Kidney epithelial cell (primary cell): ENCODE results near the gene DPPA2. TPM values are rescaled to one million over a fixed set of nuclear protein-coding genes. Genes with fewer than 3 reads are reported as not detected.
"Not testable (repeated sequence)": the region's sequence is repeated elsewhere in the genome, so short reads cannot be mapped to it uniquely, and the experiment has no call there.

Experiments used
- DNase-seq: peaks from one replicate; pipeline ENCODE4 v3.0.0-alpha.2; 2010; ENCODE audit warnings: low read depth
- H3K27me3 ChIP-seq: 2 replicates; pipeline ENCODE4 v1.6.0; 2011; ENCODE audit warnings: low read length; ENCODE audit not compliant: control insufficient read depth, insufficient read depth
- H3K36me3 ChIP-seq: 2 replicates; pipeline ENCODE4 v1.5.1; 2011; ENCODE audit warnings: low read length; ENCODE audit not compliant: control insufficient read depth, insufficient read depth
- H3K4me3 ChIP-seq: 2 replicates; pipeline ENCODE4 v1.5.1; 2011; ENCODE audit warnings: low read depth, mild to moderate bottlenecking, control low read depth, low read length
- total RNA-seq: library from RNA; depleted of rRNA; stranded (reverse); fragments of >200 nt; gene quantifications from 2 replicates; pipeline ENCODE4 v1.2.3, GENCODE V29; 2015
- TF ChIP-seq, protein P1 (sequence below): IDR thresholded peaks from 2 replicates; pipeline ENCODE4 v1.5.1; 2011; ENCODE audit warnings: mild to moderate bottlenecking, moderate library complexity, low read length, control low read depth, inconsistent platforms; ENCODE audit not compliant: insufficient read depth, poor library complexity, severe bottlenecking

The DPPA2 gene
- not detected in 2 replicates for total RNA-seq

GRCh38 chr3:109316162-109316730 is at the start of gene DPPA2:
Gene DPPA2, minus strand, starts transcription at chr3:109316517. Its CDS starts 1,975 bp downstream, at chr3:109314542.
- TF ChIP-seq, protein P1, sequence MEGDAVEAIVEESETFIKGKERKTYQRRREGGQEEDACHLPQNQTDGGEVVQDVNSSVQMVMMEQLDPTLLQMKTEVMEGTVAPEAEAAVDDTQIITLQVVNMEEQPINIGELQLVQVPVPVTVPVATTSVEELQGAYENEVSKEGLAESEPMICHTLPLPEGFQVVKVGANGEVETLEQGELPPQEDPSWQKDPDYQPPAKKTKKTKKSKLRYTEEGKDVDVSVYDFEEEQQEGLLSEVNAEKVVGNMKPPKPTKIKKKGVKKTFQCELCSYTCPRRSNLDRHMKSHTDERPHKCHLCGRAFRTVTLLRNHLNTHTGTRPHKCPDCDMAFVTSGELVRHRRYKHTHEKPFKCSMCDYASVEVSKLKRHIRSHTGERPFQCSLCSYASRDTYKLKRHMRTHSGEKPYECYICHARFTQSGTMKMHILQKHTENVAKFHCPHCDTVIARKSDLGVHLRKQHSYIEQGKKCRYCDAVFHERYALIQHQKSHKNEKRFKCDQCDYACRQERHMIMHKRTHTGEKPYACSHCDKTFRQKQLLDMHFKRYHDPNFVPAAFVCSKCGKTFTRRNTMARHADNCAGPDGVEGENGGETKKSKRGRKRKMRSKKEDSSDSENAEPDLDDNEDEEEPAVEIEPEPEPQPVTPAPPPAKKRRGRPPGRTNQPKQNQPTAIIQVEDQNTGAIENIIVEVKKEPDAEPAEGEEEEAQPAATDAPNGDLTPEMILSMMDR, result no peak
- Histone ChIP-seq H3K36me3 (no peaks in the 10 kb centered on the region), H3K4me3 (no peak within 1 kb of the TSS), H3K27me3 (no peaks in the 10 kb centered on the region)
- DNase-seq, result no peak

DNA sequence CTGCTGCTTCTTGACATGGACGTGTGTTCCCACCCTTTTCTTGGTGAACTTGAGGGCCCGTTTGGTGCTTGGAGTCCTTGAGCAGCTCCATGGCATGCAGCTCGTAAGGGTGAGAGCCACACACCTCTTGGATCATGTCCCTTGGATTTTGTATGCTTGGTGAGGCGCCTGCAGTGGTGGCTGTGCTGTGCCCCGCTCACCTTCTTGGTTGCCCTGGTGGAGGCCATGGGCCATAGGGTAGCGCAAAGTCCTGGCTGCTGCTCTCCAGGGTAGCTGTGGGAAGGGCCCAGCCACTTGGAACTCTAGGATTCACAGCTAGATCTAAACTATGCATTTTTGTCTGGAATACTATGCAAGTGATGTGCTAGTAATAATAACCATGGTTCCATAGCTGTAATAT is 47.8 kb upstream of the DPPA2 start:
- DNase-seq, result no peak
- Histone ChIP-seq H3K36me3 (no peaks in the 10 kb centered on the region), H3K4me3 (no peak overlapping the region), H3K27me3 (no peaks in the 10 kb centered on the region)
- TF ChIP-seq, protein P1, result no peak

GRCh38 chr3:109363634-109364033 is 47.3 kb upstream of the DPPA2 start:
- TF ChIP-seq, protein P1, result no peak
- Histone ChIP-seq H3K27me3 (no peaks in the 10 kb centered on the region), H3K4me3 (no peak overlapping the region), H3K36me3 (no peaks in the 10 kb centered on the region)
- no peak for DNase-seq

DNA sequence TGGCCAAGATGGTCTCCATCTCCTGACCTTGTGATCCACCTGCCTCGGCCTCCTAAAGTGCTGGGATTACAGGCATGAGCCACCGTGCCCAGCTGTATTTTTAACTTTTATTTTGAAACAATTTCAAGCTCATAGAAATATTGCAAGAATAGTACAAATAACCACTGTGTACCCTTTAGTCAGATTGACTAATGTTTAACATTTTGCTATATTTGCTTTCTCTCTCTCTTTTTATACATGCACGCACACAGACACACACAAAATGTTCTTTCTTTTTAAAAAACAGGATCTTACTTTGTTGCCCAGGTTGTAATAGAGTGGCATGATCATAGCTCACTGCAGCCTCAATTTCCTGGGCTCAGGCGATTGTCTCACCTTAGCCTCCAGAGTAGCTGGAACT is 46.5 kb upstream of the DPPA2 start:
- Histone ChIP-seq H3K36me3 (no peaks in the 10 kb centered on the region), H3K4me3 (no peak overlapping the region), H3K27me3 (no peaks in the 10 kb centered on the region)
- TF ChIP-seq, protein P1, result no peak
- no peak for DNase-seq

DNA sequence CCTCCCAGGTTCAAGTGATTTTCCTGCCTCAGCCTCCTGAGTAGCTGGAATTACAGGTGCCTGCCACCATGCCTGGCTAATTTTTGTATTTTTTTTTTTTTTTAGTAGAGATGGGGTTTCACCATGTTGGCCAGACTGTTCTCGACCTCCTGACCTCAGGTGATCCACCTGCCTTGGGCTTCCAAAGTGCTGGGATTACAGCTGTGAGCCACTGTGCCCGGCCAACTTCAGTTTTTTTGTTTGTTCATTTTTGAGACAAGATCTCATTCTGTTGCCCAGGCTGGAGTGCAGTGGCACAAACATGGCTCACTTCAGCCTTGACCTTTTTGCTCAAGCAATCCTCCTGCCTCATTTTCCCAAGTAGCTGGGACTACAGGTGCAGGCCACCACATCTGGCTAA is 42.5 kb upstream of the DPPA2 start:
- not testable (repeated sequence) for H3K36me3 ChIP-seq, DNase-seq, H3K27me3 ChIP-seq, H3K4me3 ChIP-seq

GRCh38 chr3:109356442-109357155 is 40.3 kb upstream of the DPPA2 start:
- no peaks in the 10 kb centered on the region for H3K27me3 ChIP-seq
- H3K4me3 ChIP-seq, result no peak overlapping the region
- H3K36me3 ChIP-seq, result no peaks in the 10 kb centered on the region
- no peak for DNase-seq
- TF ChIP-seq, protein P1, result no peak
